Activated CD4-positive, alpha-beta T cell treated with anti-CD3 and anti-CD28 coated beads, Interleukin-2, amount 10 ng/mL, durations not matched to agents 24 days and 14 days (primary cell): ENCODE measurements around the gene ANKRD11. TPM values are rescaled to one million over a fixed set of nuclear protein-coding genes. Genes with fewer than 3 reads are reported as not detected.
"Not testable (repeated sequence)": the region's sequence is repeated elsewhere in the genome, so short reads cannot be mapped to it uniquely, and the experiment has no call there.

ENCODE experiments used
- DNase-seq: peaks from one replicate; pipeline ENCODE4 v3.0.0; 2022
- H3K27ac Mint-ChIP-seq: one replicate; pipeline ENCODE4 v1.8.0; 2022; ENCODE audit warnings: mild to moderate bottlenecking, mixed read lengths
- H3K27me3 Mint-ChIP-seq: one replicate; pipeline ENCODE4 v1.8.0; 2022; ENCODE audit warnings: mixed read lengths
- H3K36me3 Mint-ChIP-seq: one replicate; pipeline ENCODE4 v1.8.0; 2022; ENCODE audit warnings: low read depth, mild to moderate bottlenecking, mixed read lengths
- H3K4me1 Mint-ChIP-seq: one replicate; pipeline ENCODE4 v1.8.0; 2021; ENCODE audit warnings: mixed read lengths
- H3K4me3 Mint-ChIP-seq: one replicate; pipeline ENCODE4 v1.8.0; 2022; ENCODE audit warnings: mild to moderate bottlenecking, moderate library complexity, mixed read lengths
- H3K9me3 Mint-ChIP-seq: one replicate; pipeline ENCODE4 v1.8.0; 2021; ENCODE audit warnings: mixed read lengths
- intact Hi-C: fragments of 100-400 bp; cut with micrococcal nuclease; formaldehyde crosslinking; loops from one replicate; pipeline ENCODE4 v1.15.1; 2023
- total RNA-seq: library from RNA; stranded (reverse); gene quantifications from 2 replicates; pipeline ENCODE4 v1.2.3, GENCODE V29; 2022

Gene ANKRD11
- total RNA-seq, 1 donor from 2014 or later, result 152 TPM

- Mint-ChIP-seq H3K4me3 (no peak overlapping the region), H3K36me3 (peaks cover 48% of the 10 kb centered on the region), H3K27ac (no peak overlapping the region), H3K4me1 (no peaks in the 10 kb centered on the region), H3K9me3 (no peaks in the 10 kb centered on the region), H3K27me3 (no peaks in the 10 kb centered on the region)
- no peak for DNase-seq
- intact Hi-C loops, result no loop called here
These were observed 214.3 kb downstream of the ANKRD11 start for GRCh38 chr16:89275837-89276720.

GRCh38 chr16:89275284-89275584, 215.1 kb downstream of the ANKRD11 start:
- Mint-ChIP-seq H3K27me3 (no peaks in the 10 kb centered on the region), H3K4me3 (no peak overlapping the region), H3K4me1 (no peaks in the 10 kb centered on the region), H3K36me3 (peaks cover 45% of the 10 kb centered on the region), H3K27ac (no peak overlapping the region), H3K9me3 (no peaks in the 10 kb centered on the region)
- intact Hi-C loops, result no loop called here
- DNase-seq, result no peak

- H3K27ac Mint-ChIP-seq, result no peak overlapping the region
- DNase-seq, result no peak
- no peaks in the 10 kb centered on the region for H3K4me1 Mint-ChIP-seq
- no peaks in the 10 kb centered on the region for H3K27me3 Mint-ChIP-seq
- intact Hi-C loops, result no loop called here
- H3K36me3 Mint-ChIP-seq, result peaks cover 48% of the 10 kb centered on the region
- no peaks in the 10 kb centered on the region for H3K9me3 Mint-ChIP-seq
- no peak overlapping the region for H3K4me3 Mint-ChIP-seq
These were observed 215.6 kb downstream of the ANKRD11 start for GRCh38 chr16:89274561-89275283.

GRCh38 chr16:89273741-89274472, 216.5 kb downstream of the ANKRD11 start:
- no peaks in the 10 kb centered on the region for H3K9me3 Mint-ChIP-seq
- no peak overlapping the region for H3K4me3 Mint-ChIP-seq
- no peaks in the 10 kb centered on the region for H3K4me1 Mint-ChIP-seq
- DNase-seq, result no peak
- H3K27ac Mint-ChIP-seq, result no peak overlapping the region
- no peaks in the 10 kb centered on the region for H3K27me3 Mint-ChIP-seq
- intact Hi-C loops, result no loop called here
- peaks cover 54% of the 10 kb centered on the region for H3K36me3 Mint-ChIP-seq

- H3K4me1 Mint-ChIP-seq, result no peaks in the 10 kb centered on the region
- no peaks in the 10 kb centered on the region for H3K9me3 Mint-ChIP-seq
- intact Hi-C loops, result no loop called here
- H3K36me3 Mint-ChIP-seq, result peaks cover 50% of the 10 kb centered on the region
- DNase-seq, result no peak
- H3K27me3 Mint-ChIP-seq, result no peaks in the 10 kb centered on the region
- no peak overlapping the region for H3K4me3 Mint-ChIP-seq
- H3K27ac Mint-ChIP-seq, result no peak overlapping the region
These were observed 217.7 kb downstream of the ANKRD11 start for GRCh38 chr16:89272631-89273030.

- H3K27ac Mint-ChIP-seq, result no peak overlapping the region
- no peak overlapping the region for H3K4me3 Mint-ChIP-seq
- DNase-seq, result no peak
- H3K4me1 Mint-ChIP-seq, result no peaks in the 10 kb centered on the region
- H3K9me3 Mint-ChIP-seq, result no peaks in the 10 kb centered on the region
- no peaks in the 10 kb centered on the region for H3K27me3 Mint-ChIP-seq
- intact Hi-C loops, result no loop called here
- H3K36me3 Mint-ChIP-seq, result peaks cover 46% of the 10 kb centered on the region
These were observed 219.6 kb downstream of the ANKRD11 start for GRCh38 chr16:89270666-89271345.

- no peak overlapping the region for H3K27ac Mint-ChIP-seq
- no peaks in the 10 kb centered on the region for H3K9me3 Mint-ChIP-seq
- H3K36me3 Mint-ChIP-seq, result peaks cover 45% of the 10 kb centered on the region
- H3K4me3 Mint-ChIP-seq, result no peak overlapping the region
- DNase-seq, result no peak
- H3K27me3 Mint-ChIP-seq, result no peaks in the 10 kb centered on the region
- intact Hi-C loops, result no loop called here
- H3K4me1 Mint-ChIP-seq, result no peaks in the 10 kb centered on the region
These were observed 220.3 kb downstream of the ANKRD11 start for GRCh38 chr16:89269805-89270665.

GRCh38 chr16:89268987-89269735, 221.2 kb downstream of the ANKRD11 start:
- intact Hi-C loops, result no loop called here
- H3K27me3 Mint-ChIP-seq, result no peaks in the 10 kb centered on the region
- no peak overlapping the region for H3K27ac Mint-ChIP-seq
- no peaks in the 10 kb centered on the region for H3K9me3 Mint-ChIP-seq
- no peak for DNase-seq
- H3K36me3 Mint-ChIP-seq, result peaks cover 43% of the 10 kb centered on the region
- H3K4me1 Mint-ChIP-seq, result no peaks in the 10 kb centered on the region
- no peak overlapping the region for H3K4me3 Mint-ChIP-seq

- peaks cover 39% of the 10 kb centered on the region for H3K36me3 Mint-ChIP-seq
- no peak for DNase-seq
- intact Hi-C loops, result no loop called here
These were observed 221.8 kb downstream of the ANKRD11 start for GRCh38 chr16:89268585-89268984.

GRCh38 chr16:89267746-89268145, 222.6 kb downstream of the ANKRD11 start:
- H3K4me1 Mint-ChIP-seq, H3K27ac Mint-ChIP-seq, DNase-seq, H3K9me3 Mint-ChIP-seq, intact Hi-C loops, H3K4me3 Mint-ChIP-seq, H3K27me3 Mint-ChIP-seq: not testable (repeated sequence)
- peaks cover 31% of the 10 kb centered on the region for H3K36me3 Mint-ChIP-seq

More at GRCh38 chr16:89268585-89268984, 221.8 kb downstream of the ANKRD11 start:
- H3K4me3 Mint-ChIP-seq, result no peak overlapping the region
- H3K4me1 Mint-ChIP-seq, result no peaks in the 10 kb centered on the region
- H3K27me3 Mint-ChIP-seq, result no peaks in the 10 kb centered on the region
- H3K27ac Mint-ChIP-seq, result no peak overlapping the region
- no peaks in the 10 kb centered on the region for H3K9me3 Mint-ChIP-seq

- H3K36me3 Mint-ChIP-seq, result peaks cover 25% of the 10 kb centered on the region
- no peaks in the 10 kb centered on the region for H3K27me3 Mint-ChIP-seq
- H3K4me1 Mint-ChIP-seq, result peaks cover 2% of the 10 kb centered on the region
- no peaks in the 10 kb centered on the region for H3K9me3 Mint-ChIP-seq
- no peak overlapping the region for H3K4me3 Mint-ChIP-seq
- no peak for DNase-seq
- H3K27ac Mint-ChIP-seq, result no peak overlapping the region
- intact Hi-C loops, result no loop called here
These were observed 223.7 kb downstream of the ANKRD11 start for GRCh38 chr16:89266521-89267134.

- H3K36me3 Mint-ChIP-seq, result peaks cover 21% of the 10 kb centered on the region
- no peak overlapping the region for H3K4me3 Mint-ChIP-seq
- H3K4me1 Mint-ChIP-seq, result peaks cover 5% of the 10 kb centered on the region
These were observed 224.7 kb downstream of the ANKRD11 start for GRCh38 chr16:89265647-89266046.

More at GRCh38 chr16:89265647-89266046, 224.7 kb downstream of the ANKRD11 start:
- intact Hi-C loops, result no loop called here
- Mint-ChIP-seq H3K9me3 (no peaks in the 10 kb centered on the region), H3K27ac (no peak overlapping the region), H3K27me3 (no peaks in the 10 kb centered on the region)
- DNase-seq, result no peak
